ENCODE data around the gene DNAAF8.
A peak's percentile ranks its signal among the peaks of the same experiment; 100 is the strongest.
"Not testable (repeated sequence)": the region's sequence is repeated elsewhere in the genome, so short reads cannot be mapped to it uniquely, and the experiment has no call there.

Gene DNAAF8

DNA sequence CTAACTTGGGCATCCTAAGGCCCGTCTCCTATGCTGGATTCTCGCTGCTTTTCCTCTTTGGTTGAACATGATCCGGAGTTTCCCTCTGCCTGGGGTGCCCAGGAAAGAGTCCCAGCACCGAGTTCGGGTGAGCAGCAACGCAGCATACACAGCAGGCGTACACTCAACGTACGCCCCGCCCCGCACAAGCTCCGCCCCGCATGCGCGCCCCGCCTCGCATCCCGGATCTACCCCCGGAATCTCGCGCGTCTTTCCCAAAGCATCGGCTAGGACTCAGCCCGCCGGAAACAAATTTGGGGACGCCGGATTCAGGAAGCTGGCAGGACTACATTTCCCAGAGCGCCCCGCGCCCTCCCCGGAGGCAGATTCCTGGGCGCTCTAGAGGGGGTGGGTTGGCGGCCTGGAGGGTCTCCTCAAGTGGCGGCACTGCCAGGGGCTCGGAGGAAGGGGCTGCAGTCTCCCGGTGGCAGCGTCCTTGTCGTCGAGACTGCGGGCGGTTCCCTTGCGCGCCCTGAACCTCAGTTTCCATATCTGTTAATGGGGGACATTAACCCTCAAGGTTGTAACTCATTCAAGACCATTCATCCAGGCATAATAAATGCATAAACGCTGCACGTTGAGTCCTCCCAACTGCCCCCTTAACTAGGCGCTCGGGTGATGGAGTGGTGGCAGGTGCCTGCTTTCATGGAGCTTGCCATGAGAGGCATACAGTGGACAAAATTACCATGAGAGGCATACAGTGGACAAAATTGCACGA, 34.4 kb downstream of the DNAAF8 start:
- H3K9me3 Mint-ChIP-seq: no peaks in the 10 kb centered on the region
- H3K4me1 Mint-ChIP-seq (ENCODE audit: low read depth): peaks cover 21% of the 10 kb centered on the region
- H3K27me3 Mint-ChIP-seq (ENCODE audit: low read depth): no peaks in the 10 kb centered on the region
- H3K36me3 Mint-ChIP-seq (ENCODE audit: low read depth): peaks cover 6% of the 10 kb centered on the region
- peak overlapping the region; percentile 86 for H3K27ac Mint-ChIP-seq
- H3K4me3 Mint-ChIP-seq: peak overlapping the region; percentile 94

- peak overlapping the region; percentile 1 for H3K27ac Mint-ChIP-seq
- H3K9me3 Mint-ChIP-seq: no peaks in the 10 kb centered on the region
- H3K4me3 Mint-ChIP-seq: peak overlapping the region; percentile 33
- H3K27me3 Mint-ChIP-seq (ENCODE audit: low read depth): no peaks in the 10 kb centered on the region
- peaks cover 6% of the 10 kb centered on the region for H3K36me3 Mint-ChIP-seq (ENCODE audit: low read depth)
- peaks cover 21% of the 10 kb centered on the region for H3K4me1 Mint-ChIP-seq (ENCODE audit: low read depth)
These were observed 34.9 kb downstream of the DNAAF8 start for GRCh38 chr16:4769306-4769638.

DNA sequence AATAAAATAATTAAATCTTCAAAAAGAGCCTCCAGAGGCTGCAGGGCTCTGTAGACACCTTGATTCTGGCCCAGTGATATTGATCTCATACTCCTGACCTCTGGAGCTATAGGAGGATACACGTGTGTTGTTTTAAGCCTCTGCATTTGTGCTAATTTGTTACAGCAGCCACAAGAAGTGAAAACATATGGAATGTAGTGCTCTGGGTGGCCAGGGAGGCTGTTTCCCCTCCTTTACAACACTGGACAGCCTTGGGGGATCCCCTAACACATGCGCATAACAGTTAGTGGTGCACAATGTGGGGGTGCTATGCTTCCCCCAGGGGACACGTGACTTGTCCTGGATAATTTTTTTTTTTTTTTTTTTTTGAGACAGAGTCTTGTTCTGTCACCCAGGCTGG, 37.3 kb downstream of the DNAAF8 start:
- H3K27ac Mint-ChIP-seq: no peak overlapping the region
- no peak overlapping the region for H3K4me3 Mint-ChIP-seq
- H3K9me3 Mint-ChIP-seq: no peaks in the 10 kb centered on the region
- H3K27me3 Mint-ChIP-seq (ENCODE audit: low read depth): no peaks in the 10 kb centered on the region
- no peaks in the 10 kb centered on the region for H3K36me3 Mint-ChIP-seq (ENCODE audit: low read depth)
- H3K4me1 Mint-ChIP-seq (ENCODE audit: low read depth): peaks cover 14% of the 10 kb centered on the region

GRCh38 chr16:4772351-4772750, 38.0 kb downstream of the DNAAF8 start:
- no peak overlapping the region for H3K4me3 Mint-ChIP-seq
- no peaks in the 10 kb centered on the region for H3K9me3 Mint-ChIP-seq
- H3K27ac Mint-ChIP-seq: no peak overlapping the region
- no peaks in the 10 kb centered on the region for H3K27me3 Mint-ChIP-seq (ENCODE audit: low read depth)
- H3K4me1 Mint-ChIP-seq (ENCODE audit: low read depth): peaks cover 11% of the 10 kb centered on the region
- no peaks in the 10 kb centered on the region for H3K36me3 Mint-ChIP-seq (ENCODE audit: low read depth)

DNA sequence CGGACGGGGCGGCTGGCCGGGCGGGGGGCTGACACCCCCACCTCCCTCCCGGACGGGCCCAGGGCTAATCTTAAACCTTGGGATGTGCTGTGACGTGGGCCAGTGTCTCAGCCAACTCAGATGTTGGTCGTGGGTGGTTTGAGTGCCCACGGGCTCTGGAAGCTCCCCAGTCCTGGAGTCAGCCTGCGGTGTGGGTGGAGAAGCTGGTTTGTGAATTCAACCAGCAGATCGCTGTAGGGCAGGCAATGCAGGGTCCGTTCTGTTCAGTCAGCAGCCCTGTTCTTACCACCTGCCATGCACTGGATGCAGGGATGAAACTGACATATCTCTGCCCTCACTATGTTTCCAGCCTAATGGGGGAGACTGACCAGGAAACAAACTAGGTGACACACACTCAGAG, 40.7 kb downstream of the DNAAF8 start:
- Mint-ChIP-seq H3K36me3 (ENCODE audit: low read depth) (no peaks in the 10 kb centered on the region), H3K27me3 (ENCODE audit: low read depth) (no peaks in the 10 kb centered on the region), H3K4me1 (ENCODE audit: low read depth) (no peaks in the 10 kb centered on the region)

GRCh38 chr16:4776141-4776705, 41.9 kb downstream of the DNAAF8 start:
- H3K27ac Mint-ChIP-seq: no peak overlapping the region
- no peaks in the 10 kb centered on the region for H3K27me3 Mint-ChIP-seq (ENCODE audit: low read depth)
- no peaks in the 10 kb centered on the region for H3K4me1 Mint-ChIP-seq (ENCODE audit: low read depth)

More for the DNA sequence above, 40.7 kb downstream of the DNAAF8 start:
- Mint-ChIP-seq H3K9me3 (no peaks in the 10 kb centered on the region), H3K4me3 (no peak overlapping the region), H3K27ac (no peak overlapping the region)

DNA sequence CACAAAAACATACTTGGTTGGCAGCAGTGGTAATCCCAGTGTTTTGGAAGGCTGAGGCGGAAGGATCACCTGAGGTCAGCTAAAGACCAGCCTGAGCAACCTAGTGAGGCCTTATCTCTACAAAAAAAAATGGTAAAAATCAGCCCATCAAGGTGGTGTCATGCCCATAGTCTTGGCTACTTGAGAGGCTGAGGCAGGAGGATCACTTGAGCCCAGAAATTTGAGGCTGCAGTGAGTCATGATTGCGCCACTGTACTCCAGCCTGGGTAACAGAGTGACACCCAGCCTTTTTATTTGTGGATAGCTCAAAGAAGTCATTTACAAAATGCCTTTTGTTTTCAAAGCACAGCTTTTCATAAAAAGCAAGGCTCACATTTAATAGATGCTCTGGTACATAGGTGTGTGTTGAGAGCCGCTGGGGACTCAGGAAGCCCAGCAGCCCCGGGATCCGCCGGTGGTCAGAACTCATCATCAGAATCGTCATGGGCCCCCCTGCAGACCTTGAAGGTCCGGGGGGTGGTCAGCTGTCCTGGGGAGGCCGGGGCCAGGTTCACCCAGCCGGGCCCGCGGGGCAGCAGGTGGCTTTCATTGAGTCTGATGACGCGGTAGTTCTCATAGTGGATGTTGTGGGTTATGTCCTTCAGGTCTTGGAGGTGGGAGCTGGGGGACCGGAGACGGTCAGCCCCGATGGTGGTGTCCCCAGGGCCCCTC, 43.2 kb downstream of the DNAAF8 start:
- no peak overlapping the region for H3K4me3 Mint-ChIP-seq
- H3K27ac Mint-ChIP-seq: no peak overlapping the region
- H3K27me3 Mint-ChIP-seq (ENCODE audit: low read depth): no peaks in the 10 kb centered on the region
- no peaks in the 10 kb centered on the region for H3K9me3 Mint-ChIP-seq
- no peaks in the 10 kb centered on the region for H3K36me3 Mint-ChIP-seq (ENCODE audit: low read depth)
- no peaks in the 10 kb centered on the region for H3K4me1 Mint-ChIP-seq (ENCODE audit: low read depth)

More at GRCh38 chr16:4776141-4776705, 41.9 kb downstream of the DNAAF8 start:
- Mint-ChIP-seq H3K4me3 (no peak overlapping the region), H3K9me3 (no peaks in the 10 kb centered on the region), H3K36me3 (ENCODE audit: low read depth) (no peaks in the 10 kb centered on the region)

- no peaks in the 10 kb centered on the region for H3K36me3 Mint-ChIP-seq (ENCODE audit: low read depth)
- no peak overlapping the region for H3K4me3 Mint-ChIP-seq
- H3K9me3 Mint-ChIP-seq: no peaks in the 10 kb centered on the region
- H3K4me1 Mint-ChIP-seq (ENCODE audit: low read depth): no peaks in the 10 kb centered on the region
- no peaks in the 10 kb centered on the region for H3K27me3 Mint-ChIP-seq (ENCODE audit: low read depth)
- no peak overlapping the region for H3K27ac Mint-ChIP-seq
These were observed 43.7 kb downstream of the DNAAF8 start for GRCh38 chr16:4778050-4778392.

GRCh38 chr16:4780235-4780634, 45.9 kb downstream of the DNAAF8 start:
- H3K27me3 Mint-ChIP-seq (ENCODE audit: low read depth): no peaks in the 10 kb centered on the region
- no peak overlapping the region for H3K27ac Mint-ChIP-seq
- H3K4me1 Mint-ChIP-seq (ENCODE audit: low read depth): no peaks in the 10 kb centered on the region
- H3K9me3 Mint-ChIP-seq: no peaks in the 10 kb centered on the region
- no peak overlapping the region for H3K4me3 Mint-ChIP-seq
- no peaks in the 10 kb centered on the region for H3K36me3 Mint-ChIP-seq (ENCODE audit: low read depth)

DNA sequence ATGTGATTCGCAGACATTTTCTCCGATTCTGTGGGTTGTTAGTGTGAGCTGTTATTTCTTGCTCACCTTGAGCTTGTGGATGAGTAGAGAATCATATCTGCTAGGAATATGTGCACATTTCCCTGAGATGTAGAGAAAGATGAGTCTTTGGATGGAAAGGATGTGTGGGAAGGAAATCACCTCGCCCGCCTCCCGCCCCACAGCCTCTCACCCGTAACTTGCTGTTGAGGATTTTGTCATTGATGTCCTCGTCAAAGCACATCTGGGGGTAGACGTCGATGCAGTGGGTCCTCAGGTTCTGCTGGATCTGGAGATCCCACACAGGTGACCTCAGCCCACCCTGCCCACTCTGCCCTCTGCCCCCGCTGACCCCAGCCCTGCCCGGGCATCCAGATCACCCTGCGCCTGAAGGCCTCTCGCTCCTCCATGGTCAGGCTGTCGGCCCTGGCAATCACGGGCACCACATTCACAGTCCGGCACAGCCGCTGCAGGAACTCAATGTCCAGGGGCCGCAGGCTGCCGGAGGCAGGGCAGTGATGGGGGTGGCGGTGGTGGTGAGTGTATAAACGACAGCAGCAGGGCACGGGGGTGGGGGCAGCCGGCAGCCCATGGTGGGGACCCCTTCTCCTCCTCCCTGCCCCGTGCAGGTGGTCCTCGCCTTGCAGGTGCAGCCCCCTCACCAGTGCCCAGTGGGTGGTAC, 49.1 kb downstream of the DNAAF8 start:
- Mint-ChIP-seq H3K27ac (no peak overlapping the region), H3K36me3 (ENCODE audit: low read depth) (no peaks in the 10 kb centered on the region), H3K27me3 (ENCODE audit: low read depth) (no peaks in the 10 kb centered on the region), H3K9me3 (no peaks in the 10 kb centered on the region), H3K4me3 (no peak overlapping the region), H3K4me1 (ENCODE audit: low read depth) (no peaks in the 10 kb centered on the region)

DNA sequence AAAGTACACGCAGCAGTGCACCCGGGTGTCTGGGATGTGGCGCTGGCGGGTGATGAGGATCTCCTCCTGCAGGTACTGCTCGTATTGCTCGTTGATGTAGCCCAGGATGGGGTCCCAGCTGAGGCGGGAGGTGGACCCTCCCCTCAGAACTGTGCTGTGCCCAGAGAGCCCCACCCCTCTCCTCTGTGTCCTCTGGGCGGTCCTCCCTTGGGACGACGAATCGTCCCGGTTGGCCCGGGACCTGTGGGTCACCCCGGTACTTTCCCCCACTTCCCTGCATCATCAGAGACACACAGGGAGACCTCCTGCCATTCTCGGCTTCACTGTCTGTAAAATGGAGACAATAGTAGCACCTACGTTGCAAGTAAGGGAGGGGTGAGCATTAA, 49.6 kb downstream of the DNAAF8 start:
- H3K4me3 Mint-ChIP-seq: no peak overlapping the region
- H3K36me3 Mint-ChIP-seq (ENCODE audit: low read depth): no peaks in the 10 kb centered on the region
- H3K27ac Mint-ChIP-seq: no peak overlapping the region
- no peaks in the 10 kb centered on the region for H3K27me3 Mint-ChIP-seq (ENCODE audit: low read depth)
- no peaks in the 10 kb centered on the region for H3K9me3 Mint-ChIP-seq
- H3K4me1 Mint-ChIP-seq (ENCODE audit: low read depth): no peaks in the 10 kb centered on the region

GRCh38 chr16:4784444-4784987, 50.2 kb downstream of the DNAAF8 start:
- not testable (repeated sequence) for H3K27ac Mint-ChIP-seq; H3K4me1 Mint-ChIP-seq (ENCODE audit: low read depth); H3K4me3 Mint-ChIP-seq; H3K9me3 Mint-ChIP-seq; H3K36me3 Mint-ChIP-seq (ENCODE audit: low read depth); H3K27me3 Mint-ChIP-seq (ENCODE audit: low read depth)

- Mint-ChIP-seq H3K36me3 (ENCODE audit: low read depth) (no peaks in the 10 kb centered on the region), H3K9me3 (no peaks in the 10 kb centered on the region), H3K27ac (no peak overlapping the region), H3K4me3 (no peak overlapping the region), H3K27me3 (ENCODE audit: low read depth) (no peaks in the 10 kb centered on the region), H3K4me1 (ENCODE audit: low read depth) (peaks cover 3% of the 10 kb centered on the region)
These were observed 51.6 kb downstream of the DNAAF8 start for GRCh38 chr16:4785758-4786433.

DNA sequence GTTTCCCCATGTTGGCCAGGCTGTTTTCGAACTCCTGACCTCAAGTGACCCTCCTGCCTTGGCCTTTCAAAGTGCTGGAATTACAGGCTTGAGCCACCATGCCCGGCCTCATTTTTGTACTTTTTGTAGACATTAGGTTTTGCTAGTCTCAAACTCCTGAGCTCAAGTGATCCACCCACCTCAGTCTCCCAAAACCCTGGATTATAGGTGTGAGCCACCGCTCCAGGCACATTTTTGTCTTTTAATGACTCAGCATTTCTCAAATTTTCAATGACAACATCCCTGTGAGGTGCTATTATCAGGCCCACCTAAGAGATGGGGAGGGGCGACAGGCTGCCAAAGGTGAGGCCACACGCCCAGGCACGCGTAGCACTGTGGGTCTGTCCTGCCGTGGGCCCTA, 52.7 kb downstream of the DNAAF8 start:
- Mint-ChIP-seq H3K36me3 (ENCODE audit: low read depth) (no peaks in the 10 kb centered on the region), H3K4me1 (ENCODE audit: low read depth) (peaks cover 3% of the 10 kb centered on the region), H3K4me3 (no peak overlapping the region), H3K27ac (no peak overlapping the region), H3K9me3 (no peaks in the 10 kb centered on the region), H3K27me3 (ENCODE audit: low read depth) (no peaks in the 10 kb centered on the region)

All from T-helper 1 cell treated with Interleukin-12 subunit alpha and Interleukin-12 subunit beta and Interleukin-4 antibody, amounts not matched to agents 30 μg/mL and 1 μg/mL, for 36 hours (primary cell).